ENCODE measurements around the gene FLRT1. TPM values are rescaled to one million over a fixed set of nuclear protein-coding genes. Genes with fewer than 3 reads are reported as not detected.

Gene FLRT1
- total and polyA plus RNA-seq, 2 of the 13 experiments (the other 11 are each of a cell fraction or from before 2014, with no cell fraction given) = 0.02 to 0.08 TPM

GRCh38 chr11:64040684-64041322 lies 5.1 kb downstream of the FLRT1 start (continued):
- TF ChIP-seq NR2F6 (IDR thresholded peaks at IDR 0.05) (peak; percentile 71), NR2F6 (CRISPR knock-in tag; IDR thresholded peaks at IDR 0.05) (peak; percentile 85), BRD4 (CRISPR knock-in tag; IDR thresholded peaks at IDR 0.05) (no peak), KDM3A (CRISPR knock-in tag; IDR thresholded peaks at IDR 0.05; ENCODE audit: low read depth) (0 out of 2 replicates have a peak, but pooled peaks have one; percentile 24), NR2C2 (CRISPR knock-in tag; IDR thresholded peaks at IDR 0.05; ENCODE audit: borderline replicate concordance) (peak; percentile 79), SIX1 (CRISPR knock-in tag; IDR thresholded peaks at IDR 0.05; ENCODE audit: borderline replicate concordance) (no peak), SP140L (CRISPR knock-in tag; IDR thresholded peaks at IDR 0.05; ENCODE audit: borderline replicate concordance) (no peak), MAF1 (CRISPR knock-in tag; IDR thresholded peaks at IDR 0.05; ENCODE audit: borderline replicate concordance) (no peak), LCORL (IDR thresholded peaks at IDR 0.05) (no peak), LCORL (CRISPR knock-in tag; IDR thresholded peaks at IDR 0.05) (peak; percentile 43; the same call in 1 of the 2 replicates), ZC3H4 (CRISPR knock-in tag; IDR thresholded peaks at IDR 0.05; ENCODE audit: borderline replicate concordance) (no peak), ZNF382 (CRISPR knock-in tag; IDR thresholded peaks at IDR 0.05; ENCODE audit: borderline replicate concordance) (no peak), MATR3 (CRISPR knock-in tag; IDR thresholded peaks at IDR 0.05) (no peak), CBX1 (IDR thresholded peaks at IDR 0.05; ENCODE audit: low read depth) (no peak), RAD21 (CRISPR knock-in tag; IDR thresholded peaks at IDR 0.05) (peak; percentile 87), ZKSCAN5 (CRISPR knock-in tag; IDR thresholded peaks at IDR 0.05) (no peak), TFDP2 (CRISPR knock-in tag; IDR thresholded peaks at IDR 0.05) (no peak), XRCC5 (optimal IDR thresholded peaks at IDR 0.05; ENCODE audit: low read length) (peak; percentile 50), FOXO4 (CRISPR knock-in tag; conservative IDR thresholded peaks at IDR 0.05) (no peak), ARNT (IDR thresholded peaks at IDR 0.05) (no peak), HNRNPL (IDR thresholded peaks at IDR 0.05; ENCODE audit: low read depth, low read length) (peak; percentile 91), ZNF652 (CRISPR knock-in tag; IDR thresholded peaks at IDR 0.05; ENCODE audit: borderline replicate concordance, low read depth) (no peak), HNF4G (IDR thresholded peaks at IDR 0.05; ENCODE audit: borderline replicate concordance, low read depth, low read length) (peak; percentile 52; the same call in 1 of the 2 replicates), HNF4G (CRISPR knock-in tag; IDR thresholded peaks at IDR 0.05; ENCODE audit: borderline replicate concordance, low read depth) (no peak), ZNF34 (CRISPR knock-in tag; IDR thresholded peaks at IDR 0.05; ENCODE audit: borderline replicate concordance) (no peak), SPEN (CRISPR knock-in tag; IDR thresholded peaks at IDR 0.05; ENCODE audit: low read depth) (no peak), HNF1A (IDR thresholded peaks at IDR 0.05; ENCODE audit: low read depth) (no peak), HNF1A (CRISPR knock-in tag; IDR thresholded peaks at IDR 0.05; ENCODE audit: borderline replicate concordance) (no peak)
